Transverse colon (tissue), 4 donors: Measurements from ENCODE around the gene FBXO34.

Experiments used
- CTCF ChIP-seq, 5 experiments: fragments of 200-600 bp in 3 of 5; fragments of 450-650 bp in 2 of 5; sonication (generic) in 3 of 5; IDR thresholded peaks; 1 replicate in 2 of 5; 2 replicates in 3 of 5; pipeline ENCODE4 v1.5.1; 2016 to 2017; ENCODE audit warnings: antibody characterized with exemption in 5 of 5, inconsistent platforms in 3 of 5, mild to moderate bottlenecking in 2 of 5, moderate library complexity in 1 of 5
- POLR2A ChIP-seq: fragments of 450-650 bp; IDR thresholded peaks from one replicate; pipeline ENCODE4 v1.6.1; 2016; ENCODE audit warnings: antibody characterized with exemption, mild to moderate bottlenecking, moderate library complexity
- POLR2AphosphoS5 ChIP-seq, 3 donors: sonication (generic); formaldehyde crosslinking; IDR thresholded peaks; one replicate each; pipeline ENCODE4 v1.6.1; 2016; ENCODE audit warnings: antibody characterized with exemption in 3 of 3

GRCh38 chr14:55272387-55272786, 1.2 kb downstream of the FBXO34 start:
- TF ChIP-seq POLR2A (no peak), CTCF (IDR thresholded peaks at IDR 0.05) (no peak), POLR2AphosphoS5 (IDR thresholded peaks at IDR 0.05) (no peak)
